GM18502 (cell line): ENCODE results near the gene CIT.
"Not testable (repeated sequence)": the region's sequence is repeated elsewhere in the genome, so short reads cannot be mapped to it uniquely, and the experiment has no call there.

Source experiments
- ATAC-seq: cut with Tn5 transposase; IDR thresholded peaks from one replicate; pipeline ENCODE4 v1.9.1; 2021; ENCODE audit warnings: mild to moderate bottlenecking; ENCODE audit not compliant: unreplicated experiment, poor library complexity

Gene CIT, protein sequence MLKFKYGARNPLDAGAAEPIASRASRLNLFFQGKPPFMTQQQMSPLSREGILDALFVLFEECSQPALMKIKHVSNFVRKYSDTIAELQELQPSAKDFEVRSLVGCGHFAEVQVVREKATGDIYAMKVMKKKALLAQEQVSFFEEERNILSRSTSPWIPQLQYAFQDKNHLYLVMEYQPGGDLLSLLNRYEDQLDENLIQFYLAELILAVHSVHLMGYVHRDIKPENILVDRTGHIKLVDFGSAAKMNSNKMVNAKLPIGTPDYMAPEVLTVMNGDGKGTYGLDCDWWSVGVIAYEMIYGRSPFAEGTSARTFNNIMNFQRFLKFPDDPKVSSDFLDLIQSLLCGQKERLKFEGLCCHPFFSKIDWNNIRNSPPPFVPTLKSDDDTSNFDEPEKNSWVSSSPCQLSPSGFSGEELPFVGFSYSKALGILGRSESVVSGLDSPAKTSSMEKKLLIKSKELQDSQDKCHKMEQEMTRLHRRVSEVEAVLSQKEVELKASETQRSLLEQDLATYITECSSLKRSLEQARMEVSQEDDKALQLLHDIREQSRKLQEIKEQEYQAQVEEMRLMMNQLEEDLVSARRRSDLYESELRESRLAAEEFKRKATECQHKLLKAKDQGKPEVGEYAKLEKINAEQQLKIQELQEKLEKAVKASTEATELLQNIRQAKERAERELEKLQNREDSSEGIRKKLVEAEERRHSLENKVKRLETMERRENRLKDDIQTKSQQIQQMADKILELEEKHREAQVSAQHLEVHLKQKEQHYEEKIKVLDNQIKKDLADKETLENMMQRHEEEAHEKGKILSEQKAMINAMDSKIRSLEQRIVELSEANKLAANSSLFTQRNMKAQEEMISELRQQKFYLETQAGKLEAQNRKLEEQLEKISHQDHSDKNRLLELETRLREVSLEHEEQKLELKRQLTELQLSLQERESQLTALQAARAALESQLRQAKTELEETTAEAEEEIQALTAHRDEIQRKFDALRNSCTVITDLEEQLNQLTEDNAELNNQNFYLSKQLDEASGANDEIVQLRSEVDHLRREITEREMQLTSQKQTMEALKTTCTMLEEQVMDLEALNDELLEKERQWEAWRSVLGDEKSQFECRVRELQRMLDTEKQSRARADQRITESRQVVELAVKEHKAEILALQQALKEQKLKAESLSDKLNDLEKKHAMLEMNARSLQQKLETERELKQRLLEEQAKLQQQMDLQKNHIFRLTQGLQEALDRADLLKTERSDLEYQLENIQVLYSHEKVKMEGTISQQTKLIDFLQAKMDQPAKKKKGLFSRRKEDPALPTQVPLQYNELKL (N-terminal part only)

DNA sequence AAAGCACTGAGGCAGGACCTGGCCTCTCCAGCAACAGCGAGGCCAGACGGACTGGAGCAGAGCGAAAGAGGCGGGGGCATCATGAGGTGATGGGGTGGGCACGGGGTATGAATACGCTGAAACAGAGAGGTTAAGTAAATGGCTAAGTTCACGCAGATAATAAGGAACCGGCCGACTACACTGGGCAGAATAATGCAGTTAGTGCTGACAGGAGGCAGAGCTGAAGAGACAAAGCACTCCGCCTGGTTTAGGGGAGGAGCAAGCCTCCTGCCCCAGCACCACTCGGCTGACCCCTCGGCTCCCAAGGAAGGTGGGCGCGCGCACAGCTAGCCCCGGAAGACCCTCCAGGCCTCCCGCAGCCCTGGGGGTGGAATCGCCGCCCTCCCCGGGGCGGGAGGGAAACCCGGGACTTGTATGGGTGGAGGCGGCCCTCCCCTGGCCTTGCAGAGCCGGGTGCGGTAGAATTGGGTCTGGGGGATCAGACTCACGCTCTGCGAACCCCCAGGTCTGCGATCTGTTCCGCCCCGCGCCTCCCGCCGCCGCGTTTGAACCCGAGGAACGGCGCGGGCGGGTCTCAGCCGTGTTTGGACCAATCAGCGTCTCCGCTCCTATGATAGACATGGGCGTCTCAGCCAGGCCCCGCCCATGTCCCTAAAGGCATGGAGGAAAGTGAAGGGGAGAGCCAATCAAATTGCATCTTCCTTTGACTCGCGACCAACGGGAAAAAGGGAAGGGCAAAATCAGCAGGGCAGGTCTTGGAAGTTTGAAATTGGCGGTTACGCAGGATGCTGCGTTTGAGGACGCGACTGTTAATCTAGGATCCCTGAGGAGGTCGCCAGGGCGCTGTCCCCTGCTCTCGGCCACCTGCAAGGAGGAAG lies at the start of gene CIT:
TSS of gene CIT (minus strand) at position 560 of the 878 bp plus-strand sequence. CDS start 1,152 bp downstream, outside the sequence.
- peak; percentile 99 for ATAC-seq

DNA sequence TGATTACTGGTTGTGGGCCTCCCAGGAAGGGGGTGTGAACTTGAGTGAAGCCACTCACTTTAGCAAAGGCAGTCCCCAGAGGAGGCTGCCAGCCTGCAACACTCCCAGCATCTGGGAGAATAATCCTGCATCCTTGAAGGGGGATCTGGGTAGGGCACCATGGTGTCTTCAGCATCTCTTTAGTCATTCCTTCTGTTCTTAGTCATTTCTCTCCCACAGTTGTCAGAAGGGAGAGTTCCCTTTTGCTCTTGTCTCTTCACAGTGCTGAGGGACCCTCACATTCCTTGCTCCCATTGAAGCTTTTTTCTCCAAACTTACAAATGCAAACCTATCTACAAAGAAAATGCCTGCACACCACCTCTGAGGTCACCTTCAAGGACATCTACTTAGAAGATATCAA lies 48.1 kb upstream of the CIT start:
- ATAC-seq: no peak

DNA sequence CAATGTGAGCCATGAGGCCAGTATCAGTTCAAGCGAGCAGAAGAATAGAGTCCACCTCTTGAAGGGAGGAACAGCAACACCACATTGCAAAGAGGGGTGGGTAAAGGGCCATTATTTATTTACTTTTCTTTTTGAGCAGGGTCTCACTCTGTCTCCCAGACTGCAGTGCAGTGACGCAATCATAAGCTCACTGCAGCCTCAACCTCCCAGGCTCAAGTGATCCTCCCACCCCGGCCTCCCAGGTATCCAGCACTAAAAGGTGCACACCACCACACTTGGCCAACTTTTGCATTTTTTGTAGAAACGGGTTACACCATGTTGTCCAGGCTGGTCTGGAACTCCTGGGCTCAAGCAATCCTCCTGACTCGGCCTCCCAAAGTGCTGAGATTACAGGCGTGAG lies 42.9 kb upstream of the CIT start:
- no peak for ATAC-seq

DNA sequence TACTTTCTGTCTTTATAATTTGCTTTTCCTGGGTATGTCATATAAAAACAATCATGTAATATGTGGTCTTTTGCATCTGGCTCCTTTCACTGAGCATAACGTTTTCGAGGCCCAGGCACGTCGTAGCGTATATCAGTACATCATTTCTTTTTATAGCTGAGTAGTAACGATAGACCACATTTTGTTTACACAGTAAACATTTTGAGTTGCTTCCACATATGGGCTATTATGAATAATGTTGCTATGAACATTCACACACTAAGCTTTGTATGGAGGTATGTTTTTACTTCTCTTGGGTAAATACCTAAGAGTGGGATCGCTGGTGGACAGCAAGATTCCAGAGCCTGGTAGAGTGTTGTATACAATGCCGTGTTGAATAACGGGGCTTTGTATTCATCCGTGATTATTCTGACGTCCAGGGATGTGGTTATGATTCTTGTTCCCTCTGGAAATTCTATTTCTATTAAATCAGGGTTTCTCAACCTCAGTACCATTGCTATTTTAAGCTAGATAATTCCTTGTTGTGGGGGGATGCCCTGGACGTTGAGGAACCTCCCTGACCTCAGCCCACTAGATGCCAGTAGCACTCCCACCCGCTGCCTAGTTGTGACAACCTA lies 38.9 kb upstream of the CIT start:
- no peak for ATAC-seq

DNA sequence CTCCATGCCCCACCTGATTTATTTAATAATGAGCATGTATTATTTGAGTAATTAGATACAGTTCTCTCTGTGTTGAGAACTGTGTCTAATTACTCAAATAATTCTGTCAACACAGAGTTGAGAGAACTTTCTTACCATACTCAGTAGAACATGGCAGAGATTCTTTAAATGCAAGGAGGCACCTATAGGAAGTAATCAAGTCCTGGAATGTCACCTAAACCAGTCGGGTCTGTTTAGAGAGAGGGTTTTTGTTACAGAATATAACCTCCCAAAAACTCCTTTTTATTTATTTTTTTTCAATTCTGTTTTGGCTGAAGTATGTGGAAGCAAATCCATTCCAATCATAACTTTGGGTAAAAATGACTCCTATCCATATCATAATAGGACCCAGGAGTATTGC lies 37.5 kb upstream of the CIT start:
- no peak for ATAC-seq

DNA sequence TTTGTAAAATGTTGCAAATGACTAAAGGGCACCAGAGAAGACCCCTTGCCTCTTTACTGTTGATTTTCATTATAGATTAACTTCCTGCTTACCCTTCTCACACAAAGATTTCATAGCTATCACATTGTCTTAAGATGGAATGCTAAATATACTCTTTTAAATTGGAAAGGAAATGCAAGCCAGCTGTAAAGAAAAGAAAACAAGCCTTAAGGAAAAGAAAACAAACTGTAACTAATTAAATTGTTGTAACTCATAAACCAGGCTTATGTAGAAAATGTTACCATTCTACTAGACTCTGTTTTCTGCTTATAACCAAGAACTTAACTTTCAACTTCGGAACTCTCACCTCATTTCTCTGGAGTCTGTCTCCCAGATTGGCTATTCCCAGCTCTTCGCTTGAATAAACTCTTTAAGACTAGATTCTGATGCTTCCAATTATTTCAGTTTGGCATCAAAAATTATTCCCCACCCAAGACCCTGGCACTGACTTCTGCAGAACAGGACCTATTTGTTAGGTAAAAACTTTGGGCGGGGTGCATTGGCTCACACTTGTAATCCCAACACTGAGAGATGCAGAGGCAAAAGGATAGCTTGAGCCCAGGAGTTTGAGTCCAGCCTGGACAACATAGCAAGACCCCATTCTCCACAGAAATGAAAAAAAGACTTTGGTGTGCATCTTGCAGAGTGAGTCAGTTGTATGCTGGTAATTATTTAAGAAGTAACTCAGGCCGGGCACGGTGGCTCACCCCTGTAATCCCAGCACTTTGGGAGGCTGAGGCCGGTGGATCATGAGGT lies 36.6 kb upstream of the CIT start:
- no peak for ATAC-seq

DNA sequence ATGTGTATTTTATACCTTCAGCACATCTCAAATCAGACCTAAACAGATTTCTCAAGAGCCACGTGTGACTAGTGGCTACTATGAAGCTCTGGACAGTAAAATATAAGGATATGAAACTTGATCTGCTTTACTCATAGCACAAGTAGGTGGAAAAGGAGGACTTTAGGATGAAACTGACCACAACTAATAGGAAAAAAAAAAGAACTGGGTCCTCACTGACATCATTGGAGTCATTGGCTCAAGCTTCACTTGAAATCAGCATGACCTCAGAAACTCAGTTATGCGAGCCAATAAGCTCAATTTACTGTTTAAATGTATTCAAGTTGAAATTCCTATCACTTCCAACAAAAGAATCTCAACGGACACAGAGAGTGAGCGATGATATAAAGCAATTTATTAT lies 34.1 kb upstream of the CIT start:
- ATAC-seq: no peak

DNA sequence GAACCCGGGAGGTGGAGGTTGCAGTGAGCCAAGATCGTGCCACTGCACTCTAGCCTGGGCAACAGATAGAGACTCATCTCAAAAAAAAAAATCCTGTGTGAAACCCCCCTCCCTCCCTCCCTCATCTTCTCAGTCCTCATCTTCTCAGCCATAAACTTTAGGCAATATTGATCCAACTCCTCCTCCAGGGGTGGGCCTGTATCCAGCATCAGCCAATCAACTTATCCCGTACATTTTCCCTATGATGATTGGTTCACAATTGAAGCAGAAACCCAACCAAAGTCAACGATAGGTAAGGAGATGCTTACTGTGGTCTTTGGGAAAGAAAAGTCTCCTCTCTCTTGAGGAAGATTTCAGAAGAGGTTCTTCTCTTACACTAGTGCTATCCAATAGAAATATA lies 33.5 kb upstream of the CIT start:
- no peak for ATAC-seq

DNA sequence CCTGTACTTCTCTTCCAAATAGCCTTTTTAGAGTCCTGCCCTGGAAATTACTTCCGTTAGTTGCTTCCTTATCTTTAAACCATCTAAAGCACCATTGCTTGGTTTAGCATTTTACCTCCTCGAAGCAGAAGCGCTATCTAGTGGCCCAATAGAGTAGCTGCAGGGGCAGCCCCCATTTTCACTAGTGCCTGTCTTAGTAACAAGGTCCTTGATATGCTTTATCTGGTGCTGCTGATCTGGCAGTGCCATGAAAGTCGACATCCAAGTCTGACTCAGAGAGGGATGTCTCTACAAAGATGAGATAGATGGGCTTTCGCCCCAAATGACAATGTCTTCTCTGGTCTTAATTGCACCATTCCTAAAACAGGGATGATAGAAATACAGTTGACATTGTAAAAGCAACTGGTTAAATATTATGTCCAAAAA lies 25.0 kb upstream of the CIT start:
- ATAC-seq: peak; percentile 68

DNA sequence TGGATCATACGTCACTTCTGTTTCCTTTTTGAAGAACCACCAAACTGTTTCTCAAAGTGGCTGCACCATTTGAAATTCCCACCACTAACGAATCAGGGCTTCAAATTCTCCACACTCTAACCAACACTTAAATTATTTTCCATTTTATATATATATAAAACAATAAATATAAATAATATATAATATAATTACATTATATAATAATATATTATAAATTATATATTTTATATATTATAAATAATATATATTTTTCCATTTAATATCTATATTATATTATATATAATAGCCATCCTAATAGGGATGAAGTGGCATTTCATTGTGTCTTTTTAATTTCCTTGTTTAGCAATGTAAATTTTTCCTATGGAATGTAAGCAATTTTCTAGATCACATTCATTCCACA lies 24.6 kb upstream of the CIT start:
- no peak for ATAC-seq

DNA sequence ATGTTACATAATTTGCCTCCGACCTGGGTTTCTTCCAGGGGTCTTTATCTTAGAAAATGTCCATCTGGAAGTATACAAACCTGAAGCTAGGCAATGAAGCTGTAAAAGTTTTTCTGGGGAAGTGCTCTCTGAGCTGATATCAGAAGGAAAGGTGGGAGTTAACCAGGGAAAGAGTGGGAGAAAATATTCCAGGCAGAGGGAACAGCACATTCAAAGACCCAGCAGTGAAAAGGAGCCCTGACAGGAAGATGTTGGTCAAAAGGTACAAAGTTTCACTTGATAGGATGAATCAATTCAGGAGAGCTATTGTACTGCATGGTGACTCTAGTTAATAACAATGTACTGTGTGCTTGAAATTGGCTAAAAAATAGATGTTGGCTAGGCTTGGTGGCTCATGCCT lies 17.8 kb upstream of the CIT start:
- ATAC-seq: no peak

DNA sequence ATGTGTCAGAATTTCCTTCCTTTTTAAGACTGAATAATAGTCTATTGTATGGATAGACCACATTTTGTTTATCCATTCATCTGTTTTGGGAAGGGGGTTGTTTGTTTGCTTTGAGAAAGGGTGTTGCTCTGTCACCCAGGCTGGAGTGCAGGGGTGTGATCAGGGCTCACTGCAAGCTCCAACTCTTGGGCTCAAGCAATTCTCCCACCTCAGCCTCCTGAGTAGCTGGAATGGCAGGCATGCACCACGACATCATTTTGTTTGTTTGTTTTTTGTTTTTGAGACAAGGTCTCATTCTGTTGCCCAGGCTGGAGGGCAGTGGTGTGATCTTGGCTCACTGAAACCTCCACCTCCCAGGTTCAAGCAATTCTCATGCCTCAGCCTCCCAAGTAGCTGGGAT lies 15.5 kb upstream of the CIT start:
- ATAC-seq: not testable (repeated sequence)

DNA sequence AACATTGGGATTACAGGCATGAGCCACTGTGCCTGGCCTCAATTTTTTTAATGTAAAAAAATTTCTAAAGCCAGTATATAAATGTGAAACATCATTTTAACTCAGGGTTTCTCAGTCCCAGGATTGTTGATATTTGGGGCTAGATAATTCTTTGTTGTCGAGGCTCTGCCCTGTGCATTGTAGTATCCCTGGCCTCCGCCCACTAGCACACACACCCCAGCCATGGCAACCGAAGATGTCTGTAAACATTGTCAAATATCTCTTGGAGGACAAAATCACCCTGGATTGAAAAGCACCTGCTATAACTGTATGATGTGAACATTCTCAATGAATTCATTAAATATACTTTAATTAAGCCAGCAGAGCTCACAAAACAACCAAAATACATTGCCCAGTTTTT lies 8.4 kb upstream of the CIT start:
- no peak for ATAC-seq

DNA sequence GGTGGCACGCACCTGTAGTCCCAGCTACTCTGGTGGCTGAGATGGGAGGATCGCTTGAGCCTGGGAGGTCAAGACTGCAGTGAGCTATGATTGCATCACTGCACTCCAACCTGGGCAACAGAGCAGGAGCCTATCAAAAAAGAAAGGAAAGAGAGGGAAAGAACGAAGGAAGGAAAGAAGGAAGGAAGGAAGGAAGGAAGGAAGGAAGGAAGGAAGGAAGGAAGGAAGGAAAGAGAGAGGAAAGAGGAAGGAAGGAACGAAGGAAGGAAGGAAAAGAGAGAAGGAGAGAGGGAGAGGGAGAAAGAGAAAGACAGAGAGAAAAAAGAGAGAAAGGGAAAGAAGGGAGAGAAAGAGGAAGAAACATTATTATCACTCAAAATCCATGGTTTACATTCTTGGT lies 6.7 kb upstream of the CIT start:
- not testable (repeated sequence) for ATAC-seq

DNA sequence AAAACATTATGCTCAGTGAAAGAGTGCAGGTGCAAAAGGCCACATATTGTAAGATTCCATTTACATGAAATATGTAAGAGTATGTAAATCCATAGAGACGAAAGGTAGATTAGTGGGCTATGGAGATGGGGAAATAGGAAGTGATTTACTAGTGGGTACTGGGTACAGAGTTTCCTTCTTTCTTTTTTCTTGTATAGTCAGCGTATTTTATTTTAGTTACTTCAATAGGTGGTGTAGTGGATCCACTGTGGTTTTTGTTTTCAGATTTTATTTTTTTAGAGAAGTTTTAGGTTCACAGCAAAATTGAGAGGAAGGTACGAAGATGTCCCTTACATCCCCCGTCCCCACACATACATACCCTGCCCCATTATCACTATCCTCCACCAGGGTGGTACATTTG lies 6.1 kb upstream of the CIT start:
- ATAC-seq: no peak

DNA sequence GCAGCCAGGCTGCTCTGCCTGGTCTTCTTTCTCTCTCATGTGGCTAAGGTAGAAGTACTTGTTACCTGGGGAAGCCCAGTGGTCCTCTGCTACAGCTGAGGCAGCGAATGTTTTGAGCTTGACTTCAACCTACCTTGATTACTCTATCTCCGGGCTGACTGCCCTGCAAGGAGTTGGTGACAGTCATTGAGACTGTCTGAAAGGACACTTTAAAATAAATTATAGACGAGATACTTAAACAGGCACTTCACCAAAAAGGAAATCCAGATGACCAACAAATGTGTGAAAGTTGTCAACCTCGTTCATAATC lies 474 bp upstream of the CIT start:
- peak; percentile 58 for ATAC-seq

DNA sequence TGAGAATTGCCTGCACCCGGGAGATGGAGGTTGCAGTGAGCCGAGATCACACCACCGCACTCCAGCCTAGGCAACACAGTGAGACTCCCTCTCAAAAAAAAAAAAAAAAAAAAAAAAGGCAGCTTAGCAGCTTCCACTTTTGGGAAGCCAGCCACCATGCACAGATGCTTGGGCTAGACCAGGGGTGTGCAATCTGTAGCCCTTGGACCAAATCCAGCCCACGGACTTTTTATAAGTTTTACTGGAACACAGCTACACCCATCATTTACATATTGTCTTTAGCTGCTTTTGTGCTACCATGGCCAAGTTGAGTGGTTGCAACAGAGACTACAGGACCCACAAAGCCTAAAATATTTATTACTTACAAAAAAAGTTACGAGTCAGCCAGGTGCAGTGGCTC lies 6.7 kb downstream of the CIT start:
- no peak for ATAC-seq

DNA sequence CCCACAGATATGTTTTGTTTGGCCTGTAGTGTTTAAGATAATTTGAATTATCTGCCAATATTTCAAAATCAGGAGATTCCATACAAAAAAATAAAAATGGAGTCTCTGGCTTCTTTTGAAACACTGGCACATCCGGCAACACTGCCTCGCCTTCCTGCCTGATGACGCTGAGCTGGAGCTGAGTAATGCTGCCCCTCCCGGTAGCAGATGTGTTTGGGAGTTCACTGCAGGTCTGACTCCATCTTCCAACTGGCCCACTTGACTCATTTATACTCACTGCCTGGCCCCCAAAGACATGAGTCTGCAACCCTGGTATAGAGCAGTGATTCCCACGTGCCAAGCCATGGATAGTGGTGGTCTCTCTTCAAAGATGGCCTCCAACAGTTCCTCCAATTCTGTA lies 7.4 kb downstream of the CIT start:
- ATAC-seq: no peak

DNA sequence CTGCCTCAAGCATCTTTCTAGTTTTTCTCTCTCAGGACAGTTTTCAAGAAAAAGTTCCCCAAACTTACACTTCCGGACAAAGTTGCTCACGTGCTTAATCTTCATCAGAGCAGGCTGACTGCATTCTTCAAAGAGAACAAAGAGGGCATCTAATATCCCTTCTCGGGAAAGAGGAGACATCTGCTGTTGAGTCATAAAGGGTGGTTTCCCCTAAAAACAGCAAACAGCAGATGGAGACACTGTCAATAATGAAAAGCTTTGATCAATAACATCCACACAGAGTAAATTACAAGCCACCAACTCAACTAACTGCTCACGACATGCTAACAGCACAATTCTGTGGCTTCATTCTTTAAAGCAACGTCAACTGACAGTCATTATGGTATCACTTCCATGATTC lies 8.1 kb downstream of the CIT start:
- no peak for ATAC-seq
